ENCODE measurements around the gene PODN.

GRCh38 chr1:53050310-53050709 lies 11.7 kb upstream of the PODN start:
- TF ChIP-seq CTCF (conservative IDR thresholded peaks at IDR 0.05) (no peak), EZH2 (IDR thresholded peaks at IDR 0.05; ENCODE audit: low read depth) (no peak)
